Gastroesophageal sphincter (tissue), 3 donors: ENCODE measurements around the gene FOXK1.

Experiments used
- CTCF ChIP-seq, 4 experiments: fragments of 200-600 bp in 2 of 4; fragments of 450-650 bp in 2 of 4; sonication (generic) in 1 of 4; IDR thresholded peaks; one replicate each; pipeline ENCODE4 v1.5.1; 2017 to 2019; ENCODE audit warnings: antibody characterized with exemption in 4 of 4, mild to moderate bottlenecking in 2 of 4, moderate library complexity in 2 of 4
- EP300 ChIP-seq: sonication (generic); formaldehyde crosslinking; IDR thresholded peaks from one replicate; pipeline ENCODE4 v1.6.1; 2017; ENCODE audit warnings: antibody characterized with exemption, mild to moderate bottlenecking
- POLR2A ChIP-seq, 2 donors: fragments of 450-650 bp; IDR thresholded peaks; one replicate each; pipeline ENCODE4 v1.6.1; 2017; ENCODE audit warnings: antibody characterized with exemption in 2 of 2, mild to moderate bottlenecking in 2 of 2, moderate library complexity in 1 of 2

DNA sequence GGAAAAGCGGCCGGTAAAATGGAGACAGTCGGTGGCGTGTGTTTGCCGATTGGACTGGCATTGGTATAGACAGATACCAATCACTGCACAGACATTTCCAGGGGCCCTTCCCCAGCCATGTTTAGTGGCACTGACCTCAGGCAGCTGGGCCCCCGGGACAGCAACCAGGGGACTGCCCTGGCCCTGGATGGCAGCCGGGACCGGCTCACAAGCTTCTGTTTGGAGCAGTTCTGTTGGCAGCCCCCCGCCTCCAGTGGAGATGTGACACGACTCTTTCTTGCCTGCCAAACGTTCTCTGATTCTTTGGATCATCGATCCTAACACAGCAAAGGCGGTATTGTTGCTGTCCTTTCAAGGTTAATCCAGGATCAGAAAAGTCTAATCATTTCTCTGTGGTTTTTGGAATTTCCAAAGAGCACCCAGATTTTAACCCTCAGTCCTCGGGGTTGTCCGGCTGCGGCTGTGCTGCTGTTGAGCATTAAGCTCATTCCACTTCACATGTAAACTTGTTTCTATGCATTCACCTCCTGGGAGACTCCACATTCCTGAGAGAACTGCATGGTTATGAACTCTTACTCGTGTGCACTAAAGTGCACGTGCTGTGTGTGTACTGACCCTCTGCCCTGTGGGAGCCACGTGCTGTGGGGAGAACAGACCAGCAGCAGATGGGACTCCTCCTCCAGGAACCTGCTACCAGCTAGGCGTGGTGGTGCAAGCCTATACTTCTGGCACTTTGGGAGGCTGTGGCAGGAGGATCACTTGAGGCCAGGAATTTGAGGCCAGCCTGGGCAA is 46.0 kb downstream of the FOXK1 start:
- TF ChIP-seq CTCF (IDR thresholded peaks at IDR 0.05) (no peak), POLR2A (IDR thresholded peaks at IDR 0.05) (no peak), EP300 (no peak)
